ENCODE results near the gene ITGB1.
"Not testable (repeated sequence)": the region's sequence is repeated elsewhere in the genome, so short reads cannot be mapped to it uniquely, and the experiment has no call there.

Gene ITGB1

DNA sequence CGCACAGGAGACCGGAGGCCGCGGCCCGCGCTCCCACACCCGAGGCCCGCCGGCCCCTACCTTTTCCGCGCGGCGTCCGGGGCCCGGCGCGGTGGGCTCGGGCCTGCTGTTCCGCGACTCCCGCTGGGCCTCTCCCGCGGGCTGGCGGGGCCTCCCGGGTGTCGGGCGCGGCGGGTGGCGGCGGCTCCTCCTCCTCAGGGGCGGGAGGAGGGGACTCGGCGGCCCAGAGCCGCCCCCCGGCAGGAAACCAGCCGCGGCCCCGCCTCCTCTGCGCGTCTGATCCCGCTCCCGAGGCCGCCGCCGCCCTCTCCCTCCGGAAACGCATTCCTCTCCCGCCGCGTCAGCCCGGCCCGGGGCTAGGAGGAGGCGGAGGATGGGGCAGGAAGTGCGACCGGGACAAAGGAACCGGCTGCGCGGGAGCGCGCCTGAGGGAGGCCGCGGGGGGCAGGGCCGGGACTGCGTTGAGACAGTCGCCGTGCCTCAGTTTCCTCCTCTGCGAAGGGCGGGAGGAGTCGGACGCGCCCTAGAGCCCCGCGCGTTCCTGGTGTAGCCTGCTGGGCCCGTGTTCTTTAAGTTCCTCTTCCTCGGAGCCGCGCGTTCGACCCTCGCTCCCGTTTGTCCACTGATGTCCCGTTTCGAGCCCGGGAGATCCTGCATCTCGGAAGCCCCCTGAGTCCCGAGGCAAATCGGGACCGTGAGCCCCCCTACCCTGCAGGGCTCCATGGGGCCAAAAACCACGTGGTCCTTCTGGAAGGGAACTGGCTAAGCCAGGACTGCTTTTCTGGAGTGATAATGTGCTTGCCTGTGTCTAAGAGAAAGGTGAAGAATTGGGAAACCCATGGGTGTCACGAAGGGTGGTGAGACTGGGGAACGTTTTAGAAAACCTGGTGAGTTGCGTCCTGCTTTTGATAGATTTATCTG lies at the start of gene ITGB1:
Gene ITGB1 (minus strand): TSS at position 146 of the 921 bp plus-strand sequence. CDS start 22,672 bp downstream, outside the sequence.
- DNase-seq = peak; percentile 91 to 94

DNA sequence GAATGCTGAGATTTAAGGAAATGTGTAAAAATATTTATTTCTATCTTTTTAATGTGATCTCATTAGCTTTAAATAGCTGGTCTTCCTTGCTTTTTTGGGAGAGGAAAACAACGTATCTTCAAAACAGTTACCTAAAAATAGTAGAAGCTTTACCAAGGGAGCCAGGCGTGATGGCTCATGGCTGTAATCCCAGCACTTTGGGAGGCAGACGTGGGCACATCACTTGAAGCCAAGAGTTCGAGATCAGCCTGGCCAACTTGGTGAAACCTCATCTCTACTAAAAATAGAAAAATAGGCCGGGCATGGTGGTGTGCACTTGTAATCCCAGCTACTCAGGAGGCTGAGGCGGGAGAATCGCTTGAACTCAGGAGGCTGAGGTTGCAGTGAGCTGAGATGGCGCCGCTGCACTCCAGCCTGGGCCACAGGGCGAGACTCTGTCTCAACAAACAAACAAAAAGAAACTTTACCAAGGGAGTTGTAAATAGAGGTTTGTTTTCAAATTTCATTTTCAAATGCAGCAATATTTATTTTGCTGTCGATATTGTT lies 48.4 kb upstream of the ITGB1 start:
- no peak for DNase-seq

DNA sequence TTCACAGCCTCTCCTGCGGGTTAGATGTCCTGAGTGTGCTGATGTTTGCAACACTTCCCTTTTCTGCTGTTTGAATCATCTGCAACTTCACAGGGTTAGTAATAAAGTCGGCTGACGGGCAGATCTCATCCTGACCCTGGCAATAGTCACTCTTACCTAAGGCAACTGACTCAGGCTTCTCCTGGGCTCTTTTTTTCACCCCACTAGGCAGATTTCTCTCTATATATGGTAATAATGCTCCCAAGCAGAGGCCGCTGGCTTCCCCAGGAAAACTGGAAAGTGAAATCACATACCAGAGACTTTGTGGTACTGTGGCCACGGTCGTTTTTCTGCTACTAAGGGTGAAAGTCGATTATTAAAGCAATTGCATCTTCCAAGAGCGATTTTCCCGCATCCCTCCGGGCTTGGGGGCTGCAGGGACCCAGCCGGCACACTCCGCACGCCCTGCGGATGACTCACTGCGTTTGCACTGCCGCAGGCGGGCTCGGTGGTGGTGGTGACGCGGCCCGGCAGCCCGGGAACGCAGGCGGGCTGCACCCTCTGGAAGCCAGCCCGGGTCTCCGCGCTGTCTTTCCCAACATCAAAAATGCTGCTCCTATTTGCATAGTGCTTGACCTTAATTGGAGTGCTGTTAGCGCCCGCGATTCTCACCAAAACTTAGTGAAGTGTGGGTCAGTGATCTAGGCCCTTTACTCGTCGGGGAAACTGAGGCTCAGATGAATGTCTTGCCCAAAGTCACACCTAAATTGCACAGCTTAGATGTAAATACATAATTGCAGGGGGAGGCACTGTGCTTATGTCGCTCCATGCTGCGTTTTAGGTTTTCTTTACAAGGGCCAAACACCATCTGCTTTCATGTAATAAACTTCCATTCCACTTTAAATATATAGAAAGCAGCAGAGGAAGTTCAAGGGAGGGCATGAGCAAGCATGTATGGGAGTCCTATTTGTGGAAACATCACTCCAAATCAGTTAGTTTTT lies 47.6 kb upstream of the ITGB1 start:
- peak; percentile 37 for DNase-seq

DNA sequence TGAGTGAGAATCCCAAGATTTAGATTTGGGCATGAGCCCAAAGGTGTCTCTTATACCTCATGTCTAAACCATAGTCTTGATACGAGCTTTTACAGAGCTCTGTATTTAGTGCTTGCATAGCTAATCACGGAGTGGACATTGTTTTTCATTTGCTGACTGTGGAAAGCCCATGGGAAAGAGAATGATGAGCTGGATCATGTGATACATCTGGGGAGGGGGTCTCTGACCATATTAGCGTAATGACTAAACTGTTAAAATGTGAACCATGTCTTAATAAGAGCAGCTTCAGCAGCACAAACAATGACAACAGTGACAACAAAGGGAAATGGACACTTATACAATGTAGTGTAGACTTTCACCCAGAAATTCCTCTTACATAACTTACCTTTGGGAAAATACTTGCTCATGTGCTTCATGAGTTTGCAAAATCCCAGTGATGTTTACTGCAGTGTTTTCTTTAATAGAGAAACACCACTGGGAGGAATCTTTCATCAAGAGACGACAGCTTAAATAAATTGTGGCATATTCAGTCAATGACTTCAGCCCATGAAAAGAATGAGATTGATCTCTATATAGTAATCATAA lies 44.0 kb upstream of the ITGB1 start:
- no peak for DNase-seq

DNA sequence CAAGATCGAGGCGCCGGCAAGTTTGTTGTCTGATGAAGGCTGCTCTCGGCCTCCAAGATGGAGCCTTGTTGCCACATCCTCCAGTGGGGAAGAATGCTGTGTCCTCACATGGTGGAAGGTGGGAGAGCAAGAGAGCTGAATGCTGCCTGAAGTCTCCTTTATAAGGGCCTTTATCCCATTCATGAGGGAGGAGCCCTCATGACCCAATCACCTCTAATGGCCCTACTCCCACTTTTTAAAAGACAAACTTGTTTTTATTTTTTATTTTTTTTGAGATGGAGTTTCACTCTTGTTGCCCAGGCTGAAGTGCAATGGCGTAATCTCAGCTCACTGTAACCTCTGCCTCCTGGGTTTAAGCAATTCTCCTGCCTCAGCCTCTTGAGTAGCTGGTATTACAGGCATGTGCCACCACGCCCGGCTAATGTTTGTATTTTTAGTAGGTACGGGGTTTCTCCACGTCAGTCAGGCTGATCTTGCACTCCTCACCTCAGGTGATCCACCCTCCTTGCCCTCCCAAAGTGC lies 40.1 kb upstream of the ITGB1 start:
- not testable (repeated sequence) for DNase-seq

DNA sequence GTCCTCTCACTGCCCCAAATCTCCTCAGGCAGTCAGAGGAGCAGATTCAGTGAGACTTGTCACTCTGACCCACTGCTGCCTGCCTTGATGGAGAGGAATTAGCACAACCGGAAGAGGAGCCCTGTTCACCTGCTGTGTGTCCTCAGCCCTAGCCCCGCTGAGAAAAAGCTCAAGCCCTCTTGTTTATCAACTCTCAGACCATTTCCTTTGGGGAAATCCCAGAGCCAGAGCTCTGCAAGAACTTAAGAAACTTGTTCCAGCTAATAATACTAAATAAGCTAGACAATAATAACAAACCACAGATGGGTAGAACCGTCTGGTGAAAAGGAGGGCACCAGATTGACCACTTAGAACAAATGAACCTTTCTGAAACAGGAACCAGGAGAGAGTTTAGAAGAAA lies 37.7 kb upstream of the ITGB1 start:
- no peak for DNase-seq

DNA sequence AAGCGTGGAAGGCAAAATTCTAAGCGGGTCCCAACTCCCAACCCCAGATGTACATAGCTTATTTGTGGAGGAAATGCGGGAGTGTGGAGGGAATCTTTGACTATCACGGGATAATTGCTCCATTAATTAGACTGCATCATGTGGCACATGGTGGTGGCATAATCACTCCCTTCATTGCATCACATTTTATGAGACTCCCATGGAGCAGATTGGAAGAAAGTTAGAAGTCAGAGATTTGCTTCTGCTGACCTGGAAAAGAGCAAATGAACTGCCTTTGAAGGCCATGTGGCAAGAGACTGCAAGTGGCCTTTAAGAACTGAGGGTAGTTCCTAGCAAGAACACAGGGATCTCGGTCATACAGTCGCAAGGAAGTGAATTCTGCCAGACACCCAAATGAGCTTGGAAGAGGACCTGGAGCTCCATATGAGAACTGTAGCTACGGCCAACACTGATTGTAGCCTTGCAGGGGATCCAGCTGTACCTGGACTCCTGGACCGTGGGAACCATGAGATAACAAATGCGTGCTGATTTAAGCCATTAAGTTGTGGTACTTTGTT lies 37.1 kb upstream of the ITGB1 start:
- no peak for DNase-seq

DNA sequence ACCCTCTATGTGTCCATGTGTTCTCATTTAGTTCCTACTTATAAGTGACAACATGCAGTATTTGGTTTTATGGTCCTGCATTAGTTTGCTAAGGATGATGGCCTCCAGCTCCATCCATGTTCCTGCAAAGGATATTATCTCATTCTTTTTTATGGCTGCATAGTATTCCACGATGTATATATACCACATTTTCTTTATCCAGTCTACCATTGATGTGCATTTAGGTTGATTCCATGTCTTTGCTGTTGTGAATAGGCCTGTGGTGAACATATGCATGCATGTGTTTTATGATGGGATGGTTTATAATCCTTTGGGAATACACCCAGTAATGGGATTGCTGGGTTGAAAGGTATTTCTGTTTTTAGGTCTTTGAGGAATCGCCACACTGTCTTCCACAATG lies 36.6 kb upstream of the ITGB1 start:
- DNase-seq = not testable (repeated sequence)

DNA sequence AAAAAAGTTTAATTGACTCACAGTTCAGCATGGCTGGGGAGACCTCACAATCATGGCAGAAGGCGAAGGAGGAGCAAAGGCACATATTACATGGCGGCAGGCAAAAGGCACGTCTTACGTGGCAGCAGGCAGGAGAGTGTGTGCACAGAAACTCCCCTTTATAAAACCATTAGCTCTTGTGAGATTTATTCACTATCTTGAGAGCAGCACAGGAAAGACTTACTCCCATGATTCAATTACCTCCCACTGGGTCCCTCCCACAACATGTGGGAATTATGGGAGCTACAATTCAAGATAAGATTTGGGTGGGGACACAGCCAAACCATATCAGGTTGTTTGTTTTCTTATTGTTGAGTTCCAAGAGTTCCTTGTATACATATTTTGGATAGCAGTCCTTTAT lies 34.3 kb upstream of the ITGB1 start:
- DNase-seq = not testable (repeated sequence)

DNA sequence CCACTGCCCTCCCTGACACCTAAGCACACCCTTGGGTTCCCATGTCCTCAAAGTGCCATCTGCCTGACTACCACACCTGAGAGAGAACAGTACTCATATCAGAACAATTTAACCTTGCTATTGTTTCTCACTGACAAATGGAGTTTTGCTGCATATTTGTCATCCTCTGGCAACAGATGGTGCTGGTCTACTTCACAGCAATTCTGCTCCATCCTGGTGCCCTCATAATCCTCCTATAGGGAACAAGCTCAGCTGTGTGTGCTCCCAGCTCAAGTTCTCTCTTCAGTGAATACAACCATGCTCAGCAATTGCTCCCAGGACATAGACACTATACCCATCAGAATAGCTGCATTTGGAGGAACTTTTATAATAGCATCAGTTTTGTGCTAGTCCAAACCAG lies 32.8 kb upstream of the ITGB1 start:
- no peak for DNase-seq

DNA sequence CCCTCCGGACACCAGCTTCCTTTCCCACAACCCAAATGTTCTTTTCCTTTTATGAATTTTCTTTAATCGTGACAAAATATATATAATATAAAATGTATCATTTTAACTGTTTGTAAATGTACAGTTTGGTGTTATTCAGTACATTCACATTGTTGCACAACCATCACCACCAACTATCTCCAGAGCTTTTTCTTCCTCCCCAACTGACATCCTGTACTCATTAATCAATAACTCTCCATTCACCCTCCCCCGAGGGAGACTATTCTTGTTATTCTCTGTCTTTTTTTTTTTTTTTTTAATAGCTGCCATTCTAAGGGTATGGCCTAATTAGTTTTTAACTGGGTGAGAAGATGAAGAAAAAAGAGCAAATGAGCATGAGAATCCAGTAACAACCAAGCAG lies 30.6 kb upstream of the ITGB1 start:
- DNase-seq = no peak

DNA sequence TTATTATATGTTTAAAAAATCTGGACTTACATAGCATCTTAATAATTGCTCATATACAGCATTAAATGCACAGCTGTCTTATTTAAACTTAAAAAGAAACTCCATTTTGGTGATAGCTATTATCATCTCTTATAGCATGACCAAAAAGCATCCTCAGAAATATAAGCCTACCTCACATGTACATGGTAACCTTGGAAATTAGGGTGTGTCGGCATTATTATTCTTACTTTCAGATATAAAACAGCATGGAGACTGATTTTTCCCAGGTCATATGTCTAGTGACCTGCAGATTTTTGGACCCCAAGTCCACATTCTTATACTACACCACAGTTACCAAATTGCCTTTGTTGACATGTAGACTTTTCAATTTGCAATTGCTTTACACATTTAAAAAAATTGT lies 29.1 kb upstream of the ITGB1 start:
- no peak for DNase-seq

DNA sequence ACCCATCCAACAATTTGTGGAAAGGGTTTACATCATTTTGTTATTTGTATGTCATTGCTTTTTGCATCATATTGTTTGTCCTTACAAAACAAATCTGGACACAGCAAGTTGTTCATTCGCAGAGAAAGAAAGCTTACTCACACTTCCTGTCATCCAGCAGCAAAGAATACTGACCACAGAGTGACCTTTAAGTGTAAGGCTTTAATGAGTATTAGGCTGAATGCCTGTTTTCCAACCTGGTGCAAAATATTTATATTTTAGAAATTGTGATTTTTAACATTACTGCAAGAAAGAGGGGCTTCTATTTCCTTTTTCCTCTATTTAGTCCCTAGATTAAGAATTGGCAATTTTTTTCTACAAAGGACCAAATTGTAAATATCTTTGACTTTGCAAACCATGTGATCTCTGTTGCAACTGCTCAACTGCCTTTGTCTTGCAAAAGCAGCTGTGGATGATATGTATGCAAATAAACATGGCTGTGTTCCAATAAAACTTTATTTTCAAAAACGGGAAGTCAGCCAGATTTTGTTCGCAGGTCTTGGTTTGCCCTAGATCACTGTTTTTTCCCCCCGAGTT lies 27.8 kb upstream of the ITGB1 start:
- no peak for DNase-seq

DNA sequence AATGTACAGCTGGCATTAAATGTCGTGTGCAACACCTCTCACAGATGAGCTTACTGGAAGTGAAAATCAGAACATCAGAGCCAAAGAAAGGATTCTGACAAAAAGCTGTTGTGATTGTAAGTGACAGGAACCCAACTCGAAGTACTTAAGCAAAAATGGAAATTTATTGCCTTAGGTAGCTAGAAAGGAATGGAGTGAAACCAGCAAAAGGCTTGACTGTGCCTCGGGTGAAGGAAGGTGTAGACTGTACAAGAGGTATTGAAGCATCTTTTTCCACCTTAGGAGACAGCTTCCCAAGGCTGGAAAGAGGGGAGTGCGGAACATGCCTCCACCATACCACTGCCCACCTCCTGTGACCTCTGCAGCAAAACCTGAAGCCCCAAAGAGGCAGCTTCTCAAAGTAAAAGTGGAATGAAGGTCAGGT lies 27.3 kb upstream of the ITGB1 start:
- DNase-seq = no peak

DNA sequence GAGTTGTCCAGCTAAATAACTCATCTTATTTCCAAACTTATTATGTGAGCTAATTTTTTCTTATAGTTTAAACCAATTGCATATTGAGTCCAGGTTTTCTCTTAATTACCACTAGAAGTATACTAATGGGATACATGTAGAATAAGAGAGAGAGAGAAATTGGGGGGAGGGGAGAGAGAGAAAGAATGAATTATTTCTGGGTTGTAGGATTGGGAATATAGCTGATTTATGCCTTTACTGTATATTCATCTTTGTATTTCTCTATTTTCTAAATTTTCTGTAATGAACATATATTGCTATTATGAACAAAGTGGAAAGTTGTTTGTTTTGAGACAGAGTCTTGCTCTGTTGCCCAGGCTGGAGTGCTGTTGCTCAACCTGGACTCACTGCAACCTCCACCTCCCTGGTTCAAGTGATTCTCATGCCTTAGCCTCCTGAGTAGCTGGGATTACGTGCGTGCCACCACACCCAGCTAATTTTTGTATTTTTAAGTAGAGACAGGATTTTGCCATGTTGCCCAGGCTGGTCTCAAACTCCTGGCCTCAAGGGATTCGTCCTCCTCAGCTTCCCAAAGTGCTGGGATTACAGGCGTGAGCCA lies 26.1 kb upstream of the ITGB1 start:
- no peak for DNase-seq

DNA sequence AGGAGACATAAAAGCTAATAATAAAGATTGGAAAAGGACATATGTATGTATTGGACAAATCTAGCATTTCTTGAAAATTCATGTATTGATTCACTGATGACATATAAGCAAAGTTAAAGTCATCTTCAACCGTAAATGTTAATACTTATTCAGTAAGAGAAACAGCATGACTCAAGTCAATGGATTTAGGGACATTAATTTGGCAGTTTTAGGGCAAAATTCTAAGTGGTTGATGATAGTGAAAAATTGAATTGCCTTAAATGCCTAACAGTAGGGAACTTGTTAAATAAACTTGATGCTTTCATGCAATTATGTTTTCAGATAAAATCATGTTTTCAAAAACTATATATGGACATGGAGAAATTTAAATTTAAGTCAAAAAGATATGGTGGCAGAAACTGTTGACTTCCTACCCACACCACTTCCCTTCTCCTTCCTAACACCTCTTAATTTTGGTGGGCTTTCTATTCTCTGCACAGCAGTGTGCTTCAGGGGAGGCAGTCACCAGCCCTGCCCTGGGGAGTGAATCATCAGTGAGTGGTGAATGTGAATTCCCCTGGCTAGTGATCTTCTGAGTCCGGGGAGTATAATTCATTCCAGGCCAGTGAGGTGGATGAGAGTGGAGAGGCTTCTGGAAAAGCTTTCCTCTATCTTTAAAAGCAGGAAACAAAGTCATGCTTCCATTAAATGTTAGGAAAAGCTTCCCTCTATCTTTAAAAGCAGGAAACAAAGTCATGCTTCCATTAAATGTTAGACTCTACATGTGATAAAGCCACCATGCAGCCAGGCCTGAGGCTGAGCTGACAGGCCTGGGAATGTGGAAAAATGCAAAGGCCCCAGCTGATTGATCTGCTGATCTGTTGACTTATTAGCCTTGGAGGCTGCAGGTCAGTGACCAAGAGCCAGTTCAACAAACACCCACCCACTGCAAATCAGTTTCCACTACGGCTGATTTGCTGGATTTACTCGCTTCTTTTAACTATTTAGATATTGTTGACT lies 25.2 kb upstream of the ITGB1 start:
- no peak for DNase-seq

DNA sequence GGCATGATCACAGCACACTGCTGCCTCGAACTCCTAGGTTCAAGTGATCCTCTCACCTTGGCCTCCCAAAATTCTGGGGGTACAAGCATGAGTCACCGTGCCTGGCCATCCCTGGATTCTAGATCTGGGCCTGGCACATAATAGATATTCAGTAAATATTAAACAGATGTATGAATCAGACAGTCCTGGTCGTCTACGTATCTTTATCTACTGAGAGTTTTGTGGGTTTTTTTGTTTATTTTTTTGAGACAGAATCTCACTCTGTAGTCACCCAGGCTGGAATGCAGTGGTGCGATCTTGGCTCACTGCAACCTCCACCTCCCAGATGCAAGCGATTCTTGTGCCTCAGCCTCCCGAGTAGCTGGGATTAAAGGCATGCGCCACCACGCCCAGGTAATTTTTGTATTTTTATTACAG lies 24.3 kb upstream of the ITGB1 start:
- DNase-seq = no peak

DNA sequence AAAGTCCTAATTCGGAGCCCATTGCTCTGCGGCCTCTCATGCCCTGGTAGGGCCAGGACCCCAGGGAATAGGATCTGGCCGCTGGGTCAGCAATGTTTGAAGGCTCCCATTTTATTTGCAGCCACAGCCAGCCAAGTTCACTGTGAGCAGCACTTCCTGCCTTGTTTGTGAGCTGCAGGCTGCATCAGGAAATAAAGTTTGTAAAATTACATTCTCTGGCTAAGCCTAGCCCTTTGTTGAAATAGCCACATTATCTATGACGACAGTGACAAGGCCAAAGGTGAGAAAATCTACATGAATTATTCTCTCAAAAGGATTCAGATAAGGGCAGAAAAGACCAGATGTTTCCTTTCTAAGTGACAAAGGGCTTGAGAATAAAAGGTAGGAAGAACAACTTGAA lies 23.7 kb upstream of the ITGB1 start:
- DNase-seq = no peak

DNA sequence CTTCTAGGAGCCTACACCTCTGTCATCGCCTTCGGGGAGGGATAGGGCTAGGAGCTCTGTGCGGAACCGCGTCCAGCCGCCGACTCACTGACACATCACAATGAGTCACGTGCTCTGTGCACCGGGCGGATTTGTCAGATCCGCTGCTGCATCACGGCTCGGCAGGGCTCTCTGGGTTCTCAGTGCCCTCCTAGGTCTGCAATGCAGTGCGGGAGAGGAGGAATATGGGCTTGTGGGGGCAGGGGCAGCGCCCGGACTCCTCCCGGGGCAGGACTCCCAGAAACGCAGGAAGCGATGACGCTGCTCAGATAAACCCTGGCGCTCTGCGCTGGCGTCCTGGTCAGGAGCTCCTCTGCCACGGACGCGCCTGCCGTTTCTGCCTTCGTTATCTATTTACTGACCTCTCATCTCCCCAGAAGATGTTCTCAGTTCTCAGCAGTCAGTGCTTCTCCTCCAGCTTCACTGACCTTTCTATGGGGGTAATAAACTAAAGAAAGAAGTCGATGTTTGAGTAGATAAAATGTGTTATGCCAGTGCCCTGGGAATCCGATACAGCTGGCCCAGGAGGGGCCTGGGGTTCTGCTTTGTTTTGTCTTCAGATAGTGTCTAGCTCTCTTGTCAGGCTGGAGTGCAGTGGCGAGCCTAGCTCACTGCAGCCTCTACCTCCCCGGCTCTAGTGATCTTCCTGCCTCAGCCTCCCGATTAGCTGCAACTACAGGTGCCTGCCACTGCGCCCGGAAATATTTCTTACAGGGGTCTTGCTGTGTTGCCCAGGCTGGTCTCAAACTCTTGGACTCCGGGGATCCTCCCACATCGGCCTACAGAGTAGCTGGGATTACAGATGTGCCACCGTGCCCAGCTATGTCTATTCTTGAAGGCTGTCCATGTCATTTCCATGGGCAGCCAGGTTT lies 22.8 kb upstream of the ITGB1 start:
- peak; percentile 76 to 92 for DNase-seq
